Activated effector memory CD4-positive, alpha-beta T cell treated with anti-CD3 and anti-CD28 coated beads, Interleukin-2, amount 50 U/mL, for 16 hours (primary cell): ENCODE data around the gene MOV10.
A peak's percentile ranks its signal among the peaks of the same experiment; 100 is the strongest.
"Not testable (repeated sequence)": the region's sequence is repeated elsewhere in the genome, so short reads cannot be mapped to it uniquely, and the experiment has no call there.

Experiments
- DNase-seq: peaks from one replicate; pipeline ENCODE4 v3.0.0-alpha.2; 2020

Gene MOV10, protein sequence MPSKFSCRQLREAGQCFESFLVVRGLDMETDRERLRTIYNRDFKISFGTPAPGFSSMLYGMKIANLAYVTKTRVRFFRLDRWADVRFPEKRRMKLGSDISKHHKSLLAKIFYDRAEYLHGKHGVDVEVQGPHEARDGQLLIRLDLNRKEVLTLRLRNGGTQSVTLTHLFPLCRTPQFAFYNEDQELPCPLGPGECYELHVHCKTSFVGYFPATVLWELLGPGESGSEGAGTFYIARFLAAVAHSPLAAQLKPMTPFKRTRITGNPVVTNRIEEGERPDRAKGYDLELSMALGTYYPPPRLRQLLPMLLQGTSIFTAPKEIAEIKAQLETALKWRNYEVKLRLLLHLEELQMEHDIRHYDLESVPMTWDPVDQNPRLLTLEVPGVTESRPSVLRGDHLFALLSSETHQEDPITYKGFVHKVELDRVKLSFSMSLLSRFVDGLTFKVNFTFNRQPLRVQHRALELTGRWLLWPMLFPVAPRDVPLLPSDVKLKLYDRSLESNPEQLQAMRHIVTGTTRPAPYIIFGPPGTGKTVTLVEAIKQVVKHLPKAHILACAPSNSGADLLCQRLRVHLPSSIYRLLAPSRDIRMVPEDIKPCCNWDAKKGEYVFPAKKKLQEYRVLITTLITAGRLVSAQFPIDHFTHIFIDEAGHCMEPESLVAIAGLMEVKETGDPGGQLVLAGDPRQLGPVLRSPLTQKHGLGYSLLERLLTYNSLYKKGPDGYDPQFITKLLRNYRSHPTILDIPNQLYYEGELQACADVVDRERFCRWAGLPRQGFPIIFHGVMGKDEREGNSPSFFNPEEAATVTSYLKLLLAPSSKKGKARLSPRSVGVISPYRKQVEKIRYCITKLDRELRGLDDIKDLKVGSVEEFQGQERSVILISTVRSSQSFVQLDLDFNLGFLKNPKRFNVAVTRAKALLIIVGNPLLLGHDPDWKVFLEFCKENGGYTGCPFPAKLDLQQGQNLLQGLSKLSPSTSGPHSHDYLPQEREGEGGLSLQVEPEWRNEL

GRCh38 chr1:112674440-112674985 lies at the start of gene MOV10:
Gene MOV10 (plus strand): TSS chr1:112674659. CDS start chr1:112674913, 254 bp downstream.
- peak; percentile 81 for DNase-seq

GRCh38 chr1:112625696-112626095 lies 48.8 kb upstream of the MOV10 start:
- DNase-seq, result no peak

GRCh38 chr1:112626193-112626592 lies 48.3 kb upstream of the MOV10 start:
- no peak for DNase-seq

- DNase-seq, result no peak
Observed at GRCh38 chr1:112626887-112627286, 47.6 kb upstream of the MOV10 start.

DNA sequence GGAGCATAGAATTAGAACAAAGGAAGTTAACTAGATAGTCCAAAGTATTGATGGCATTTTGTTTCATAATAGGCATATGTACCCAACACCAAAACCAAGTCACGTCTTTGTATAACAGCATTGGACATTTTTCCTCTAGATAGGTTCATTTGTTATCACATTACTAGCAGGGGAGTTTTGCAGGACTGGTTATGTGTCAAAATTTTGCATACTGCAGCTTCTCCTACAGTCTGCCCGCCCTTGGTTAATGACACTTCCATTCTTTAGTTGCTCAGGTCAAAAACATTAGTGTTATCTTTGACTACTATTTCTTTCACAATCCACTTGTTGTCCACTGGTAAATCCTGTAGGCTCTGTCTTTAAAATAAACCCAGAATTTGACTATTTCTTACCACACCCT lies 45.9 kb upstream of the MOV10 start:
- DNase-seq, result no peak

- no peak for DNase-seq
Observed at GRCh38 chr1:112629256-112629655, 45.2 kb upstream of the MOV10 start.

DNA sequence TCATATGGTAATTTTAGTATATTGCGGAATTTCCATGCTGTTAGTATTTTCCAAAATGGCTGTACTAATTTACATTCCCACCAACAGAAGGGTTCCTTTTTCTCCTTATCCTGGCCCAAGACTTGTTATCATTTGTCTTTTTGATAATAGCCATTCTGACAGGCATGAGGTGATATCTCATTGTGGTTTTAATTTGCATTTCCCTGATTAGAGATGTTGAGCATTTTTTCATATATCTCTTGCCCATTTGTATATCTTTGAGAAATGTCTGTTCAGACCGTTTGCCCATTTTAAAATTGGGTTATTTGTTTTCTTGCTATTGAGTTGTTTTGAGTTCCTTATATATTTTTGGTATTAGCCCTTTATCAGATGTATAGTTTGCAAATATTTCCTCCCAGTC lies 40.8 kb upstream of the MOV10 start:
- DNase-seq, result no peak

DNA sequence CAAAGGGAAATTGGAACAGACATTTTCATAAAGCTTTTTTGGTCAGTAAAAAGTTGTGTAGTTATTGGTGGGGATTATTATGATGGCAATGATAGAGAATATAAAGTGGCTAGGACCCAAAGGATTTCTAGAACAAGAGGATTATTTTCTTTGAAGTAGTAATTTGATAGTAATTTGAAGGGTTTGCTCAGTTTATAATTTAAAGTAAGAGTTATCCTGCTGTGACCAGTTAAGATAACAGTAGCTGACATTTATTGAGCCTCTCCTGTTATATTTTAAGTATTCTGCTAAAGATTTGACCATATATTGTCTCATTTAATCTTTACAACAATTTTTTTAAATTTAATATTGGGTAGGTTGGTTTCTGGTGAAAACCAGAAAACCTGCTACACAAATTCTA lies 40.1 kb upstream of the MOV10 start:
- no peak for DNase-seq

- DNase-seq, result no peak
Observed at GRCh38 chr1:112636056-112636455, 38.4 kb upstream of the MOV10 start.

- no peak for DNase-seq
Observed at GRCh38 chr1:112636597-112637253, 37.7 kb upstream of the MOV10 start.

DNA sequence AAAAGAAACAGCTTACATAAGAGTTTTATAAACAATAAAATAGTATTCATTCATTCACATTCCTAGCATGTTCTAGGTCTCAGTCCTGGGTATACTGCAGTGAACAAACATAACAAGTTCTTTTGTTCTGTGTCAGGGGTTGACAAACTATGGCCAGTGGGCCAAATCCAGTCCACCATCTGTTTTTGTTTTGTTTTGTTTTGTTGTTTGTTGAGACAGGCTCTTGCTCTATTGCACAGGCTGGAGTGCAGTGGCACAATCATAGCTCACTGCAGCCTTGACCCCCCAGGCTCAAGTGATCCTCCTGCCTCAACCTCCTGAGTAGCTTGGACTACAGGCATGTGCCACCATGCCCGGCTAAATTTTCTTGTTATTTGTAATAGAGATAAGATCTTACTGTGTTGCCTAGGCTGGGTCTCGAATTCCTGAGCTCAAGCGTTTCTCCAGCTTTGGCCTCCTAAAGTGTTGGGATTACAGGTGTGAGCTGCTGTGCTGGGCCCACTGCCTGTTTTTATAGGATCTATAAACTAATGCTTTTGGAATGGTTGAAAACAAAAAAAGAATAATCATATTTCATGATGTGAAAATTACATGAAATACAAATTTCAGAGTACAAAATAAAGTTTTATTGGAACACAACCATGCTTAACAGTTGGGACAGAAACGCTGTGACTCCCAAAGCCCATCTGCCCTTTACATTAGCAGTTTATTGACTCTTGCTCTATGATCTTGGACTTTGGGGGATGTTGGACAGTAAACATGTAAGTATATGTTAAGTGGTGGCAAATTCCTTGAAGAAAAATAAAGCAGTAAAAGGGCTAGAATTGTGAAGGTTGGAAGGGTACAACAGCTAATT lies 37.0 kb upstream of the MOV10 start:
- no peak for DNase-seq

DNA sequence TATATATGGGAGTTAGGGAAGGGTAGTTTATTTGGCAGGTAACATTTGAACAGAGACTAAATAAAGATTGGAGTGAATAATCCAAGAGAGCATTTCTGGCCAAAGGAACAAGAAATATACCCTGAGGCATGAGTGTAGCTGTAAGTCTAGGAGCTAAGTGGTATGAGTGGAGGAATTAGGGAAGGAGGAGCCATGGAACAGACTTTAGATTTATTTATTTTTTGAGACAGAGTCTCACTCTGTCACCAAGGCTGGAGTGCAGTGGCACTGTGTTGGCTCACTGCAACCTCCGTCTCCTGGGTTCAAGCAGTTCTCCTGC lies 36.4 kb upstream of the MOV10 start:
- no peak for DNase-seq

DNA sequence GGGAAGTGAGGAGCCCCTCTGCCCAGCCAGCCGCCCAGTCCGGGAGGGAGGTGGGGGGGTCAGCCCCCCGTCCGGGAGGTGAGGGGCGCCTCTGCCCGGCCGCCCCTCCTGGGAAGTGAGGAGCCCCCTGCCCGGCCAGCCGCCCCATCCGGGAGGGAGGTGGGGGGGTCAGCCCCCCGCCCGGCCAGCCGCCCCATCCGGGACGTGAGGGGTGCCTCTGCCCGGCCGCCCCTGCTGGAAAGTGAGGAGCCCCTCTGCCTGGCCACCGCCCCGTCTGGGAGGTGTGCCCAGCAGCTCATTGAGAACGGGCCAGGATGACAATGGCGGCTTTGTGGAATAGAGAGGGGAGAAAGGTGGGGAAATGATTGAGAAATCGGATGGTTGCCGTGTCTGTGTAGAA lies 34.0 kb upstream of the MOV10 start:
- DNase-seq, result not testable (repeated sequence)

DNA sequence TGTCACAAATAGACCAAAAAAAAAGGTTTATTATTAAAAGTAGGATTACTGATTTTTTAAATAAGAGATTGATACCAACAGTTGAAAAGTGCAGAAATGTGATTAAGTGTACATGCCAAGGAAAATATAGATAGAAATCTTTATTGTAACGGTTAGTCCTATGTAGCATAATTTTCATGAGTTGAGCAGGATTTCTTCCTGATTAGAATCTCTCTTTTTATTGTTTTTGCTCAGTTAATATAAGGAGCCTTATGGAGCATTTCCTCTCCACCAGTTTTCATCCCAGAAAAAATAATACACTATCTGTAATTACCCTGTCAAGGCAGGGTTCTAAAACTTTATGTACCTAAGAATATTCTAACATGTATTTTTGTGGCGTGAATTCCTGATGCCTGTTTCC lies 31.4 kb upstream of the MOV10 start:
- no peak for DNase-seq

- DNase-seq, result no peak
Observed at GRCh38 chr1:112646225-112646624, 28.2 kb upstream of the MOV10 start.

DNA sequence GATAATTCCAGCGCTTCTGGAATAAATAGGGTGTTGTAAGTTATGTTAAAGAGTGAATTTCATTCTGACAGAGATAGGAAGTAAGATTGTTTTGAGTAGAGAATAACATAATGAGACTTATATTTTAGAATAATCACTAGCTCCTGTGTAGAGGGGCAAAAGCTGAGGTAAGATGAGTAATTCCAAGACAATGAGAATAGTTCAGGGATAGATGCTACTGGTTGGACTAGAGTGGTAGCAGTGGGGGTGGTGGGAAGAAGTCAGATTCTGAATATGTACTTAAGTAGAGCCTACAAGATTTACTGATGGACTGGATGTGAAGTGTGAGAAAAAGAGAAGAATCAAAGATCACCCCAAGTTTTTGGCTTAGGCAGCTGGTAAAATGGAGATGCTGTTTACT lies 23.3 kb upstream of the MOV10 start:
- DNase-seq, result no peak

DNA sequence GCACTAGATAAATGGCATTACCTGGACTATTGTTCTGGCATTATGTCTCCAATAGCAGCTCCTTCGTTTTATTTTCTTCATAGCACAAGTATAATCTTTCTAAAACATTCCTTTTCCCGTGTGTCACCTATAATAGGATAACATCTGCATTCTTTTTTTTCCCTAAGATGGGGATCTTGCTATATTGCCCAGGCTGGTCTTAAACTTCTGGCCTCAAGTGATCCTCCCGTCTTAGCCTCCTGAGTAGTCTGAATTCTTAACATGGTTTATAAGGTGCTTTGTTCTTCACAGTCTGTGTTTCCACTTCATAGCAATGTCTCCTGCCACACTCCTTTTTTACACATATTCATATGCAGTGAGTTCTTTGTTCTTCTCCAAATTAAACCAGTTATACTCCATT lies 8.6 kb upstream of the MOV10 start:
- no peak for DNase-seq

- DNase-seq, result no peak
Observed at GRCh38 chr1:112666946-112667345, 7.5 kb upstream of the MOV10 start.

DNA sequence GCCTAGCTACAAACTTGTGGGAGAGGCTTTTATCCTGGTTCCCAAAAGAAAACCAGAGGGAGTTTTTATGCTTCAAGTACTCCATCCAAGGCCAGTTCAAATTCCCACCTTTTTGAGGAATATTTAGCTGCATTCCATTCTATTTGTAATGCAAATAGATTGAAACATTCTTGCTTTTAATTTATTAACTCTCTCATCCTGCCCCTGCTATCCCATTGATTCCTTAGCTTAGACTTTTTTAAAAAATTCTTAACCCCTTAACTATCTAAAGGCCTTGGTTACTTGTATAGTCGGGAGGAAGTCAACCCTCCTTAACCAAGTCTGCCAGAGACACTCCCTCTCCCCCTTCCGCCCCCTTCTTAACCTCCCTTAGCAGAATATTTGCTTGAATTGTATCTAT lies 2.5 kb upstream of the MOV10 start:
- DNase-seq, result no peak

DNA sequence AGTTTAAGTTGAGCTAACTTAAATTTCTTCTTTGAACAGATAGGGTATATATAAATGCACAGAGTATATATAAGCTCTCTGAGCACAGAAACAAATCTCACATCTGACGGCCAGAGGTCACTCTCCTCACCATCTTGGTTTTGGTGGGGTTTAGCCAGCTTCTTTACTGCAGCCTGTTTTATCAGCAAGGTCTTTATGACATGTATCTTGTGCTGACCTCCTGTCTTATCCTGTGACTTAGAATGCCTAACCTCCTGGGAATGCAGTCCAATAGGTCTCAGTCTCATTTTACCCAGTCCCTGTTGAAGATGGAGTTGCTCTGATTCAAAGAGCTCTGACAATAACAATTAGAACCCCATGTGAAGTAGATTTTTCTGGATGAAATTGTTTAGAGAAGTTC lies 1.6 kb upstream of the MOV10 start:
- DNase-seq, result no peak

DNA sequence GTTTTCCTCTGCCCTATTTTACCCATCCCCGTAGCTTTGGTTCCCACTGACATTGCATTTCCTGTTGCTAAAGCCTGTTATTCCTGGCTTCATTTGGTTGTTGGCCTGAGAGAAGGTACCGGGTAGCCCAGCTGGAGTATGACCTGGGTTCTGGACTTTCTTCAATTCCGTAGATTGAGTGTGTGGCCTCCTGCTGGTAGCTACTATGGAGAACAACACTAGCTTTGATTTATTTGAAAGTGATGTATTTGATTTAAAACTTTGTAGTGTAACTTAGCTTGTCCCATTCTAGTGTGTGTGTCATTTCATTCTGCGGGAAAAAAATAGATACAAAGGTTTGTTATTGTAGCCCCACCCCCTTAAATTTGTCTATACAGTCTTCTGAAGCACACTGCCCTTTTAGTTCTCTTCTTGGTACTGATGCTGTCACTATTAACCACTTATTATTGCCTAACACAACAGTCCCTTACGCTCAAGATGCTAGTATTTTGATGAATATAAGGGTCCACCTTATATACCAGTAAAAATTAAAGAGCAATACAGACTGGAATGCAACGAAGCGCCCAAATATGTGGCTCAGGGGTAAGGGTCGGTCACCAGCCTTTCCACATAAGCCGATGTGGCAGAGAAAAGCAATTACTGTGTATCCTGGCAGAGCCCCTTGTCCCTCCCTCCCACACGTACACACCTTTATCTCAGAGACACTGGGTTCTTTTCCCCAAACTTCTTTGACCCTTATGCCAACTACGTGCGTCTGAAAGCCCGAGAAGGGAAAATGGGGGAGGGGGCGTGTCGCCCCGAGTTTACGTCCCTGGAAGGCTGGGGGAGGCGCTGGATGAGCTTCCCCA lies 643 bp upstream of the MOV10 start:
- no peak for DNase-seq
